ENCODE data around the gene CLTB. TPM values are rescaled to one million over a fixed set of nuclear protein-coding genes. Genes with fewer than 3 reads are reported as not detected.

Gene CLTB
- total and polyA plus RNA-seq, 2 of the 4 experiments (the other 2 are of a cell fraction) = 87.6 to 99.9 TPM

DNA sequence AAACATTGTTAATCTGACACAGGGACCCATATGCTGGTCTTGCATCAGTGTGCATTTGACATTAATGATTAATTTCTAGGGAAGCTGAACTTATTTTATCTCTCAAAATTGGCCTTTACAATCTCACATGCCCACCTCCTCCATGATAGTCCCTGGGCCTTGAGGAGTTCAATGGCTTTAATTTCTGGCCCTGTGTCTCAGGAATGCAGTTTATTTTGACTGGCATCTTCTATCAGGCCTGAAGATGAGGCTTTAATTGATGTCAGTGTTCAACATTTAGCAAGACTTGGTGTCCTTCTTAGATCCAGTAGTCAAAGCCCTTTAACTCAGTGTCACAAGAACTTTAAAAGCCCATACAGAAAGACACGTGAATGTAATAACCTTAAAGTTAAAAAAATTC lies 10.5 kb upstream of the CLTB start:
- ATAC-seq (ENCODE audit: low read depth) = no peak
- H3K56ac ChIP-seq (ENCODE audit: extremely low read depth, insufficient read depth, low read length) = no peak overlapping the region
- 0 out of 2 replicates have a peak, but pooled peaks cover 2% of the 10 kb centered on the region for H3K9me3 ChIP-seq (ENCODE audit: control insufficient read depth, insufficient read depth, low read length)
- no peak overlapping the region for H2AFZ ChIP-seq (replicated peaks; ENCODE audit: low read length, poor library complexity)
- H3K9me1 ChIP-seq (ENCODE audit: insufficient read depth, low read length) = no peaks in the 10 kb centered on the region
- no peak for DNase-seq
- intact Hi-C loops (cut with micrococcal nuclease) = no loop called here
- no peaks in the 10 kb centered on the region for H4K20me1 ChIP-seq (ENCODE audit: insufficient read depth, low read length)
- no peak overlapping the region for H3K23ac ChIP-seq (ENCODE audit: low read depth, low read length)
- CTCF ChIA-PET = no interaction called here
- no peaks in the 10 kb centered on the region for H3K79me1 ChIP-seq (ENCODE audit: low read depth in 1 of 2, low read length in 2 of 2)
- no peak overlapping the region for H3K14ac ChIP-seq (replicated peaks; ENCODE audit: low read depth, low read length)
- no peak overlapping the region for H2AK9ac ChIP-seq (replicated peaks; ENCODE audit: low read depth, low read length, poor library complexity)
- H3K9ac ChIP-seq (ENCODE audit: low read depth, low read length) = no peak overlapping the region
- no peak overlapping the region for H2BK5ac ChIP-seq (ENCODE audit: low read depth, low read length, poor library complexity, severe bottlenecking)
- POLR2A ChIA-PET (ENCODE audit: unreplicated experiment) = no interaction called here
- TF ChIP-seq FOS (IDR thresholded peaks at IDR 0.05; ENCODE audit: low read depth, low read length) = no peak
- no peak for TF ChIP-seq MAFK (IDR thresholded peaks at IDR 0.05; ENCODE audit: low read depth, low read length)
- TF ChIP-seq RAD21 (IDR thresholded peaks at IDR 0.05; ENCODE audit: low read length) = no peak
- TF ChIP-seq BHLHE40 (IDR thresholded peaks at IDR 0.05; ENCODE audit: low read depth, low read length) = no peak
- TF ChIP-seq RCOR1 (IDR thresholded peaks at IDR 0.05; ENCODE audit: insufficient replicate concordance, low read length) = no peak
- TF ChIP-seq NFE2L2 (IDR thresholded peaks at IDR 0.05; ENCODE audit: low read depth, low read length) = no peak
- no peak for TF ChIP-seq MAZ (IDR thresholded peaks at IDR 0.05; ENCODE audit: borderline replicate concordance, low read depth, low read length)
- TF ChIP-seq, protein P1, sequence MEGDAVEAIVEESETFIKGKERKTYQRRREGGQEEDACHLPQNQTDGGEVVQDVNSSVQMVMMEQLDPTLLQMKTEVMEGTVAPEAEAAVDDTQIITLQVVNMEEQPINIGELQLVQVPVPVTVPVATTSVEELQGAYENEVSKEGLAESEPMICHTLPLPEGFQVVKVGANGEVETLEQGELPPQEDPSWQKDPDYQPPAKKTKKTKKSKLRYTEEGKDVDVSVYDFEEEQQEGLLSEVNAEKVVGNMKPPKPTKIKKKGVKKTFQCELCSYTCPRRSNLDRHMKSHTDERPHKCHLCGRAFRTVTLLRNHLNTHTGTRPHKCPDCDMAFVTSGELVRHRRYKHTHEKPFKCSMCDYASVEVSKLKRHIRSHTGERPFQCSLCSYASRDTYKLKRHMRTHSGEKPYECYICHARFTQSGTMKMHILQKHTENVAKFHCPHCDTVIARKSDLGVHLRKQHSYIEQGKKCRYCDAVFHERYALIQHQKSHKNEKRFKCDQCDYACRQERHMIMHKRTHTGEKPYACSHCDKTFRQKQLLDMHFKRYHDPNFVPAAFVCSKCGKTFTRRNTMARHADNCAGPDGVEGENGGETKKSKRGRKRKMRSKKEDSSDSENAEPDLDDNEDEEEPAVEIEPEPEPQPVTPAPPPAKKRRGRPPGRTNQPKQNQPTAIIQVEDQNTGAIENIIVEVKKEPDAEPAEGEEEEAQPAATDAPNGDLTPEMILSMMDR (conservative IDR thresholded peaks at IDR 0.05; ENCODE audit: low read depth, low read length) = no peak
- TF ChIP-seq USF2 (IDR thresholded peaks at IDR 0.05; ENCODE audit: low read depth, low read length) = no peak
- TF ChIP-seq CEBPB (IDR thresholded peaks at IDR 0.05; ENCODE audit: low read depth, low read length) = no peak
- no peak for TF ChIP-seq SMC3 (IDR thresholded peaks at IDR 0.05; ENCODE audit: low read depth, low read length)
- no peak for TF ChIP-seq CHD1 (IDR thresholded peaks at IDR 0.05; ENCODE audit: low read depth, low read length)
- no peak for TF ChIP-seq MXI1 (IDR thresholded peaks at IDR 0.05; ENCODE audit: borderline replicate concordance, low read depth, low read length)
- no peak for TF ChIP-seq POLR2A (IDR thresholded peaks at IDR 0.05; ENCODE audit: low read depth, low read length)
- TF ChIP-seq RFX5 (IDR thresholded peaks at IDR 0.05; ENCODE audit: low read depth, low read length) = no peak
- no peak for TF ChIP-seq ELK1 (IDR thresholded peaks at IDR 0.05; ENCODE audit: borderline replicate concordance, low read depth, low read length)
- H3K36me3 ChIP-seq (ENCODE audit: control insufficient read depth, insufficient read depth, low read length) = no peaks in the 10 kb centered on the region
- H2BK20ac ChIP-seq (ENCODE audit: low read depth, low read length) = no peak overlapping the region
- peaks cover 2% of the 10 kb centered on the region; the same call in 1 of the 2 replicates for H3K27me3 ChIP-seq (ENCODE audit: control insufficient read depth, insufficient read depth, low read length)
- no CpG with 5 or more reads among the region's 1 CpG for WGBS, 2 experiments (ENCODE audit: extremely low coverage in 2 of 2, insufficient read length in 1 of 2)
- no peak overlapping the region for H2AK5ac ChIP-seq (ENCODE audit: low read depth, low read length)
- no peak overlapping the region for H2BK15ac ChIP-seq (ENCODE audit: low read depth, low read length)
- H3K4me2 ChIP-seq (ENCODE audit: low read depth, low read length) = no peak overlapping the region
- no peak overlapping the region for H3K4me3 ChIP-seq (ENCODE audit: insufficient read depth, low read depth, low read length)
- in situ Hi-C loops (cut with MboI; ENCODE audit: low sequenced_read_pairs) = no loop called here
- H4K8ac ChIP-seq (ENCODE audit: low read depth in 2 of 2, low read length in 2 of 2) = no peak overlapping the region
- no peak overlapping the region for H4K91ac ChIP-seq (ENCODE audit: insufficient read depth, low read depth, low read length)
- no peak overlapping the region for H2BK120ac ChIP-seq (ENCODE audit: low read depth, low read length)
- no peak overlapping the region for H4K5ac ChIP-seq (ENCODE audit: low read depth, low read length)
- dilution Hi-C loops (cut with HindIII; ENCODE audit: low sequenced_read_pairs, unreplicated experiment) = no loop called here
- H3K4ac ChIP-seq (ENCODE audit: low read depth, low read length) = no peak overlapping the region
- no peak overlapping the region for H3K18ac ChIP-seq (ENCODE audit: low read depth, low read length)
- H3K4me1 ChIP-seq (ENCODE audit: control insufficient read depth, insufficient read depth, low read length) = no peaks in the 10 kb centered on the region
- no peak overlapping the region for H3K27ac ChIP-seq (ENCODE audit: insufficient read depth, low read length)
- no TSS peak for BruUV-seq (replicated peaks)

Measured in IMR-90 (cell line).